Effector CD8-positive, alpha-beta T cell (primary cell): ENCODE measurements around the gene ARHGAP22.

Experiments used
- DNase-seq: peaks from one replicate; lab custom pipeline; 2025; lab: John Stamatoyannopoulos, UW

ARHGAP22 gene

GRCh38 chr10:48418189-48418788 is 186.6 kb downstream of the ARHGAP22 start:
- no peak for DNase-seq

- no peak for DNase-seq
Observed at GRCh38 chr10:48417374-48417773, 187.5 kb downstream of the ARHGAP22 start.

GRCh38 chr10:48416584-48417232 is 188.2 kb downstream of the ARHGAP22 start:
- DNase-seq: no peak

GRCh38 chr10:48414778-48415177 is 190.1 kb downstream of the ARHGAP22 start:
- DNase-seq: no peak

- DNase-seq: no peak
Observed at GRCh38 chr10:48414160-48414559, 190.7 kb downstream of the ARHGAP22 start.

GRCh38 chr10:48412933-48413332 is 191.9 kb downstream of the ARHGAP22 start:
- no peak for DNase-seq

- DNase-seq: no peak
Observed at GRCh38 chr10:48412081-48412480, 192.8 kb downstream of the ARHGAP22 start.

GRCh38 chr10:48411510-48411909 is 193.4 kb downstream of the ARHGAP22 start:
- DNase-seq: no peak

GRCh38 chr10:48410503-48410902 is 194.4 kb downstream of the ARHGAP22 start:
- no peak for DNase-seq

- DNase-seq: no peak
Observed at GRCh38 chr10:48406658-48407057, 198.2 kb downstream of the ARHGAP22 start.

- no peak for DNase-seq
Observed at GRCh38 chr10:48406204-48406603, 198.7 kb downstream of the ARHGAP22 start.

- DNase-seq: no peak
Observed at GRCh38 chr10:48404646-48405045, 200.2 kb downstream of the ARHGAP22 start.

GRCh38 chr10:48400850-48401220 is 204.0 kb downstream of the ARHGAP22 start:
- DNase-seq: no peak

- no peak for DNase-seq
Observed at GRCh38 chr10:48400129-48400849, 204.6 kb downstream of the ARHGAP22 start.

GRCh38 chr10:48399551-48399950 is 205.3 kb downstream of the ARHGAP22 start:
- DNase-seq: no peak

GRCh38 chr10:48399056-48399541 is 205.8 kb downstream of the ARHGAP22 start:
- no peak for DNase-seq

- no peak for DNase-seq
Observed at GRCh38 chr10:48398261-48398660, 206.6 kb downstream of the ARHGAP22 start.
